GM21717 (cell line): ENCODE results near the gene CKMT2.

ENCODE experiments used
- ATAC-seq: cut with Tn5 transposase; IDR thresholded peaks from one replicate; pipeline ENCODE4 v1.9.1; 2021; ENCODE audit warnings: mild to moderate bottlenecking, moderate library complexity; ENCODE audit not compliant: unreplicated experiment

The CKMT2 gene

GRCh38 chr5:81302596-81302995 lies 69.5 kb downstream of the CKMT2 start:
- no peak for ATAC-seq

- ATAC-seq = no peak
Observed at GRCh38 chr5:81303563-81303962, 70.4 kb downstream of the CKMT2 start.

GRCh38 chr5:81305785-81306184 lies 72.7 kb downstream of the CKMT2 start:
- ATAC-seq = no peak

- ATAC-seq = no peak
Observed at GRCh38 chr5:81308836-81309235, 75.7 kb downstream of the CKMT2 start.

GRCh38 chr5:81310402-81311063 lies 77.4 kb downstream of the CKMT2 start:
- no peak for ATAC-seq

GRCh38 chr5:81313278-81313677 lies 80.2 kb downstream of the CKMT2 start:
- no peak for ATAC-seq

DNA sequence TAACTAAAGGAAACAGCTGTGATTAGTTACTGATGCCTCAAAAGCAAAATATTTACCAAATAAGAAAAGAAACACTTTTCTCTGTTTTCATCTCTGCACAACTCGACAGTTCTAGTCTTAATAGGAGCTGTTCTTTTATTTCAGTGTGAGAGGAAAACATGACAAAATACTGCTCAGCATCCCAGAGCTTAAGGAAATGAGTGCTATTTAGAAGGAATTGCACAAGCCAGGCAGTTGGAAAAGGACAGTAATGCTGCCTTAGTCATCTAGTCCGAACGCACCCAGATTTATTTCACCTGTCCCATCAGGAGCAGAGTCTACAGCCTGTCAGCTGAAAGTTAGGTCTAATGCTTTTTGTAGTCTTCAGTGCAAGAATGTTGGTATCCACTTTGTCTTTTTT lies 80.6 kb downstream of the CKMT2 start:
- ATAC-seq = no peak

DNA sequence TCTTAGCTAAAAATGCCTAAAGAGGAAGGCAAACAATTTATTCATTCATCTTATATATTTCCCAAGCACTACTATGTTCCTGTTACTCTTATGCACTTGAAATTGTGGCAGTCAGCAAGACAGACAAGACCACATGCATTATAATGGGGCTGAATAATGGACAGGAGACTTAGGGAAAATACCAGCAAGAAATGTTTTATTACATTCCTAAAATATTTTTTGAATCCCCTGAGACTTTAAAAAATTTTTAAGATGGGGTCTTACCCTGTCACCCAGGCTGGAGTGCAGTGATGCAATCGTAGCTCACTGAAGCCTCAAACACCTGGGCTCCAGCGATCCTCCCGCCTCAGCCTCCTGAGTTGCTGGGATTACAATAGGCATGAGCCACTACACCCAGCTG lies 81.5 kb downstream of the CKMT2 start:
- no peak for ATAC-seq

DNA sequence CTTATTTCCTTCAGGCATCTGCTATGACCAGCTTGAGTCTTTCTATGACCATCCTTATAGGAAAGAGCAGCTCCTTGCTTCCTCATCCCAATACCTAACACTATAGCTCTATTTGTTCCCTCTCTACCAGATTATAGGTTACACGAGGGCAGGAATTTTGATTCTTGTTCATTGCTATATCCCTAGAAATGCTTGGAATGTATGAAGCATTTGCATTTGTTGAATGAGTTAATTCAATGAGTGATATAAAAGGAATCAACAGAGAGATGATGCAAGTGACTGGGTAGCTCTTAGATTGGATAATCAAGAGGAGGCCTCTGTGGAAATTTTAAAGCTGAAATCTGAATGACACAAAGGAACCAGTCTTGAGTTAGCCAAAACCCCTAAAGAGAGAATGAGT lies 82.2 kb downstream of the CKMT2 start:
- ATAC-seq = no peak

DNA sequence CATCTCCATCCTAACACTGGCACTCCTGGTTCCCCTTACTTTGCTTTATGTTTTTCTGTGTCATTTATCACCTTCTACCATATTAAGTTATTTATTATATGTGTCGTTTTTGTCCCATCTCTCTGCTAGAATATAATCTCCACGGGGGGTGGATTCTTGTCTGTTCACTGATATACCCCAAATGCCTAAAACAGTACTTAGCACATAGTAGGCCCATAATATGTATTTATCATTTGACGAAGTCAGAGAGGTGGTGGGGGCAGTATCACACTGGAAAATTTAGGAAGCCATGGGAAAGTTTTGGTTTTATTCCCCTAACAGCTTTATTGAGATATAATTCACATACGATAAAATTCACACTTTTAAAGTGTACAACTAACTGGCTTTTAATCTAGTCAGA lies 82.7 kb downstream of the CKMT2 start:
- ATAC-seq = no peak
